ENCODE data around the gene TMEM52B.
"Not testable (repeated sequence)": the region's sequence is repeated elsewhere in the genome, so short reads cannot be mapped to it uniquely, and the experiment has no call there.

Gene TMEM52B

GRCh38 chr12:10225426-10225825, 46.6 kb downstream of the TMEM52B start:
- 100% methylated on average over 8 of the region's 26 CpGs for WGBS

GRCh38 chr12:10226086-10226485, 47.3 kb downstream of the TMEM52B start:
- H3K18ac ChIP-seq (ENCODE audit: low read depth in 1 of 2, low read length in 2 of 2): no peak overlapping the region
- DNase-seq: no peak
- H4K8ac ChIP-seq (ENCODE audit: low read length): no peak overlapping the region
- no peak overlapping the region for H2BK5ac ChIP-seq (ENCODE audit: low read depth, low read length, poor library complexity, severe bottlenecking)
- H3K27me3 ChIP-seq (ENCODE audit: control insufficient read depth in 1 of 2, insufficient read depth in 1 of 2, low read length in 2 of 2): no peaks in the 10 kb centered on the region
- no peak overlapping the region for H3K4me2 ChIP-seq (ENCODE audit: low read length, poor library complexity, severe bottlenecking)
- no peak overlapping the region for H4K91ac ChIP-seq (ENCODE audit: low read length)
- H3K36me3 ChIP-seq (ENCODE audit: control insufficient read depth in 1 of 2, insufficient read depth in 2 of 2, low read depth in 1 of 2, low read length in 2 of 2): peaks cover 26 to 34% of the 10 kb centered on the region in 2 experiments
- H3K4me1 ChIP-seq (ENCODE audit: control insufficient read depth, insufficient read depth, low read depth, low read length): no peaks in the 10 kb centered on the region
- no peak overlapping the region for H3K27ac ChIP-seq (ENCODE audit: low read length, poor library complexity, severe bottlenecking)
- no peak overlapping the region for H2BK120ac ChIP-seq (ENCODE audit: low read depth, low read length)
- H3K4ac ChIP-seq (ENCODE audit: low read depth in 1 of 2, low read length in 2 of 2): no peak overlapping the region
- H3K79me1 ChIP-seq (replicated peaks; ENCODE audit: low read length, poor library complexity, severe bottlenecking): peaks cover 10% of the 10 kb centered on the region
- no peak overlapping the region for H3K23ac ChIP-seq (ENCODE audit: low read length in 2 of 2)
- no peak overlapping the region for H3K14ac ChIP-seq (ENCODE audit: low read length in 2 of 2)
- H3K4me3 ChIP-seq (ENCODE audit: insufficient read depth in 1 of 2, low read depth in 1 of 2, low read length in 2 of 2): no peak overlapping the region
- no peak overlapping the region for H2AK5ac ChIP-seq (ENCODE audit: low read length, severe bottlenecking)
- no peak overlapping the region for H3K9ac ChIP-seq (ENCODE audit: low read length)
- H2AFZ ChIP-seq (ENCODE audit: low read depth, low read length): no peak overlapping the region
- no peak overlapping the region for H2BK15ac ChIP-seq (ENCODE audit: low read depth, poor library complexity, severe bottlenecking)
- H3K9me3 ChIP-seq (ENCODE audit: control insufficient read depth, low read length): no peaks in the 10 kb centered on the region
- 97% methylated on average over 6 of the region's 6 CpGs for WGBS
- H2BK12ac ChIP-seq (ENCODE audit: low read length in 2 of 2): no peak overlapping the region

More at GRCh38 chr12:10225426-10225825, 46.6 kb downstream of the TMEM52B start:
- not testable (repeated sequence) for H2AFZ ChIP-seq (ENCODE audit: low read depth, low read length); H4K91ac ChIP-seq (ENCODE audit: low read length); H3K14ac ChIP-seq (ENCODE audit: low read length in 2 of 2); H2BK5ac ChIP-seq (ENCODE audit: low read depth, low read length, poor library complexity, severe bottlenecking); H2BK120ac ChIP-seq (ENCODE audit: low read depth, low read length); H3K27me3 ChIP-seq (ENCODE audit: control insufficient read depth in 1 of 2, insufficient read depth in 1 of 2, low read length in 2 of 2); H3K9ac ChIP-seq (ENCODE audit: low read length); DNase-seq; H3K9me3 ChIP-seq (ENCODE audit: control insufficient read depth, low read length); H3K23ac ChIP-seq (ENCODE audit: low read length in 2 of 2); H2BK12ac ChIP-seq (ENCODE audit: low read length in 2 of 2); H3K18ac ChIP-seq (ENCODE audit: low read depth in 1 of 2, low read length in 2 of 2); H2BK15ac ChIP-seq (ENCODE audit: low read depth, poor library complexity, severe bottlenecking); H3K27ac ChIP-seq (ENCODE audit: low read length, poor library complexity, severe bottlenecking); H3K4me2 ChIP-seq (ENCODE audit: low read length, poor library complexity, severe bottlenecking); H3K4me3 ChIP-seq (ENCODE audit: insufficient read depth in 1 of 2, low read depth in 1 of 2, low read length in 2 of 2); H4K8ac ChIP-seq (ENCODE audit: low read length); H2AK5ac ChIP-seq (ENCODE audit: low read length, severe bottlenecking); H3K4me1 ChIP-seq (ENCODE audit: control insufficient read depth, insufficient read depth, low read depth, low read length); H3K4ac ChIP-seq (ENCODE audit: low read depth in 1 of 2, low read length in 2 of 2)
- Histone ChIP-seq H3K36me3 (ENCODE audit: control insufficient read depth in 1 of 2, insufficient read depth in 2 of 2, low read depth in 1 of 2, low read length in 2 of 2) (peaks cover 27 to 40% of the 10 kb centered on the region in 2 experiments), H3K79me1 (replicated peaks; ENCODE audit: low read length, poor library complexity, severe bottlenecking) (peaks cover 14% of the 10 kb centered on the region)

GRCh38 chr12:10226731-10227130, 47.9 kb downstream of the TMEM52B start:
- H4K91ac ChIP-seq (ENCODE audit: low read length): no peak overlapping the region
- H3K4me1 ChIP-seq (ENCODE audit: control insufficient read depth, insufficient read depth, low read depth, low read length): no peaks in the 10 kb centered on the region
- no peak overlapping the region for H2BK5ac ChIP-seq (ENCODE audit: low read depth, low read length, poor library complexity, severe bottlenecking)
- H3K27ac ChIP-seq (ENCODE audit: low read length, poor library complexity, severe bottlenecking): no peak overlapping the region
- H3K23ac ChIP-seq (ENCODE audit: low read length in 2 of 2): no peak overlapping the region
- H2BK12ac ChIP-seq (ENCODE audit: low read length in 2 of 2): no peak overlapping the region
- no peak overlapping the region for H2AK5ac ChIP-seq (ENCODE audit: low read length, severe bottlenecking)
- H3K9ac ChIP-seq (ENCODE audit: low read length): no peak overlapping the region
- no peak overlapping the region for H2BK120ac ChIP-seq (ENCODE audit: low read depth, low read length)
- H3K4me3 ChIP-seq (ENCODE audit: insufficient read depth in 1 of 2, low read depth in 1 of 2, low read length in 2 of 2): no peak overlapping the region
- H3K27me3 ChIP-seq (ENCODE audit: control insufficient read depth in 1 of 2, insufficient read depth in 1 of 2, low read length in 2 of 2): no peaks in the 10 kb centered on the region
- peaks cover 10% of the 10 kb centered on the region for H3K79me1 ChIP-seq (replicated peaks; ENCODE audit: low read length, poor library complexity, severe bottlenecking)
- peaks cover 24 to 27% of the 10 kb centered on the region in 2 experiments for H3K36me3 ChIP-seq (ENCODE audit: control insufficient read depth in 1 of 2, insufficient read depth in 2 of 2, low read depth in 1 of 2, low read length in 2 of 2)
- no peak overlapping the region for H2BK15ac ChIP-seq (ENCODE audit: low read depth, poor library complexity, severe bottlenecking)
- no peak overlapping the region for H3K14ac ChIP-seq (ENCODE audit: low read length in 2 of 2)
- no peak overlapping the region for H3K4me2 ChIP-seq (ENCODE audit: low read length, poor library complexity, severe bottlenecking)
- no peak overlapping the region for H3K18ac ChIP-seq (ENCODE audit: low read depth in 1 of 2, low read length in 2 of 2)
- H3K4ac ChIP-seq (ENCODE audit: low read depth in 1 of 2, low read length in 2 of 2): no peak overlapping the region
- no CpG with 5 or more reads among the region's 1 CpG for WGBS
- no peak for DNase-seq
- H3K9me3 ChIP-seq (ENCODE audit: control insufficient read depth, low read length): no peaks in the 10 kb centered on the region
- no peak overlapping the region for H2AFZ ChIP-seq (ENCODE audit: low read depth, low read length)
- H4K8ac ChIP-seq (ENCODE audit: low read length): no peak overlapping the region

- peaks cover 6% of the 10 kb centered on the region for H3K79me1 ChIP-seq (replicated peaks; ENCODE audit: low read length, poor library complexity, severe bottlenecking)
- H3K4me3 ChIP-seq (ENCODE audit: insufficient read depth in 1 of 2, low read depth in 1 of 2, low read length in 2 of 2): no peak overlapping the region
- no peak overlapping the region for H2BK120ac ChIP-seq (ENCODE audit: low read depth, low read length)
- H3K9me3 ChIP-seq (ENCODE audit: control insufficient read depth, low read length): no peaks in the 10 kb centered on the region
- WGBS: 88% methylated on average over 1 of the region's 1 CpG
- no peak overlapping the region for H3K14ac ChIP-seq (ENCODE audit: low read length in 2 of 2)
- H3K27me3 ChIP-seq (ENCODE audit: control insufficient read depth in 1 of 2, insufficient read depth in 1 of 2, low read length in 2 of 2): no peaks in the 10 kb centered on the region
- H3K9ac ChIP-seq (ENCODE audit: low read length): no peak overlapping the region
- no peak overlapping the region for H2BK15ac ChIP-seq (ENCODE audit: low read depth, poor library complexity, severe bottlenecking)
- no peak for DNase-seq
- H2AK5ac ChIP-seq (ENCODE audit: low read length, severe bottlenecking): no peak overlapping the region
- no peak overlapping the region for H3K27ac ChIP-seq (ENCODE audit: low read length, poor library complexity, severe bottlenecking)
- H2BK12ac ChIP-seq (ENCODE audit: low read length in 2 of 2): no peak overlapping the region
- no peak overlapping the region for H2BK5ac ChIP-seq (ENCODE audit: low read depth, low read length, poor library complexity, severe bottlenecking)
- no peak overlapping the region for H4K8ac ChIP-seq (ENCODE audit: low read length)
- no peak overlapping the region for H3K4ac ChIP-seq (ENCODE audit: low read depth in 1 of 2, low read length in 2 of 2)
- H2AFZ ChIP-seq (ENCODE audit: low read depth, low read length): no peak overlapping the region
- H3K36me3 ChIP-seq (ENCODE audit: control insufficient read depth in 1 of 2, insufficient read depth in 2 of 2, low read depth in 1 of 2, low read length in 2 of 2): peaks cover 16 to 18% of the 10 kb centered on the region in 2 experiments
- H3K18ac ChIP-seq (ENCODE audit: low read depth in 1 of 2, low read length in 2 of 2): no peak overlapping the region
- H3K23ac ChIP-seq (ENCODE audit: low read length in 2 of 2): no peak overlapping the region
- H3K4me1 ChIP-seq (ENCODE audit: control insufficient read depth, insufficient read depth, low read depth, low read length): no peaks in the 10 kb centered on the region
- H4K91ac ChIP-seq (ENCODE audit: low read length): no peak overlapping the region
- H3K4me2 ChIP-seq (ENCODE audit: low read length, poor library complexity, severe bottlenecking): no peak overlapping the region
Measured at GRCh38 chr12:10227648-10228047, 48.8 kb downstream of the TMEM52B start.
